Lower lobe of right lung (tissue), 2 donors: Measurements from ENCODE around the gene LPP. TPM values are rescaled to one million over a fixed set of nuclear protein-coding genes. Genes with fewer than 3 reads are reported as not detected.

Experiments used
- ATAC-seq, 2 donors: fragments of 200-7000 bp; cut with Tn5 transposase; one replicate each; pipeline ENCODE4 v1.9.1; 2020 to 2022; ENCODE audit warnings: mild to moderate bottlenecking in 2 of 2, moderate library complexity in 2 of 2
- DNase-seq: peaks from one replicate; pipeline ENCODE4 v3.0.0-alpha.2; 2020
- H3K27ac ChIP-seq: fragments of 200-600 bp; one replicate; pipeline ENCODE4 v1.8.0; 2022
- H3K27me3 ChIP-seq: fragments of 200-600 bp; one replicate; pipeline ENCODE4 v1.8.0; 2022; ENCODE audit warnings: low read depth
- H3K36me3 ChIP-seq: fragments of 200-600 bp; one replicate; pipeline ENCODE4 v1.8.0; 2022; ENCODE audit warnings: mild to moderate bottlenecking
- H3K4me1 ChIP-seq: fragments of 200-600 bp; one replicate; pipeline ENCODE4 v1.8.0; 2022
- H3K4me3 ChIP-seq: fragments of 200-600 bp; one replicate; pipeline ENCODE4 v1.8.0; 2022; ENCODE audit warnings: mild to moderate bottlenecking
- H3K9me3 ChIP-seq: fragments of 200-600 bp; one replicate; pipeline ENCODE4 v1.8.0; 2022
- CTCF ChIP-seq: fragments of 200-600 bp; IDR thresholded peaks from one replicate; pipeline ENCODE4 v1.8.0; 2022; ENCODE audit warnings: antibody characterized with exemption, mild to moderate bottlenecking
- intact Hi-C: fragments of 100-400 bp; cut with DNase I; formaldehyde crosslinking; loops from one replicate; pipeline ENCODE4 v1.11.0; 2022
- total RNA-seq: library from RNA; stranded (reverse); fragmentation: NEBNext Ultra II Directional; extraction: Animal tissue kit (Norgen Biotek cat#: 25700); gene quantifications from one replicate; pipeline ENCODE4 v1.2.1, GENCODE V29; 2021
- donor health status: DM: no; HTN: yes; CAD: no; lungs with severe emphysema.

Gene LPP
- total RNA-seq, 1 donor from 2014 or later = 180 TPM

- intact Hi-C loops = no loop called here
- H3K4me1 ChIP-seq = peaks cover 15% of the 10 kb centered on the region
- DNase-seq (no peak), ATAC-seq (no peak)
- H3K9me3 ChIP-seq = no peaks in the 10 kb centered on the region
- H3K36me3 ChIP-seq = peaks cover 27% of the 10 kb centered on the region
- H3K27ac ChIP-seq = no peak overlapping the region
- TF ChIP-seq CTCF = no peak
- no peaks in the 10 kb centered on the region for H3K27me3 ChIP-seq
- H3K4me3 ChIP-seq = no peak overlapping the region
Measured at GRCh38 chr3:188404701-188405100, 250.7 kb downstream of the LPP start.

- Histone ChIP-seq H3K4me3 (no peak overlapping the region), H3K9me3 (no peaks in the 10 kb centered on the region), H3K27ac (no peak overlapping the region), H3K4me1 (no peaks in the 10 kb centered on the region), H3K27me3 (no peaks in the 10 kb centered on the region), H3K36me3 (peaks cover 27% of the 10 kb centered on the region)
- no peak for TF ChIP-seq CTCF
- intact Hi-C loops = no loop called here
- DNase-seq (no peak), ATAC-seq (no peak)
Measured at GRCh38 chr3:188407158-188407880, 253.4 kb downstream of the LPP start.

GRCh38 chr3:188408831-188409230 is 254.9 kb downstream of the LPP start:
- Histone ChIP-seq H3K9me3 (no peaks in the 10 kb centered on the region), H3K27ac (no peak overlapping the region), H3K4me3 (no peak overlapping the region), H3K4me1 (no peaks in the 10 kb centered on the region), H3K36me3 (peaks cover 27% of the 10 kb centered on the region), H3K27me3 (no peaks in the 10 kb centered on the region)
- no peak for DNase-seq
- no peak for TF ChIP-seq CTCF
- intact Hi-C loops = no loop called here
- ATAC-seq = no peak

GRCh38 chr3:188411750-188412149 is 257.8 kb downstream of the LPP start:
- no peaks in the 10 kb centered on the region for H3K9me3 ChIP-seq
- DNase-seq (no peak), ATAC-seq (no peak)
- no peak overlapping the region for H3K4me3 ChIP-seq
- no peaks in the 10 kb centered on the region for H3K4me1 ChIP-seq
- intact Hi-C loops = no loop called here
- peaks cover 18% of the 10 kb centered on the region for H3K36me3 ChIP-seq
- no peaks in the 10 kb centered on the region for H3K27me3 ChIP-seq
- TF ChIP-seq CTCF = no peak
- no peak overlapping the region for H3K27ac ChIP-seq

GRCh38 chr3:188415196-188415595 is 261.2 kb downstream of the LPP start:
- no peak for TF ChIP-seq CTCF
- intact Hi-C loops = no loop called here

More at GRCh38 chr3:188415196-188415595, 261.2 kb downstream of the LPP start:
- DNase-seq = no peak
- Histone ChIP-seq H3K4me3 (no peak overlapping the region), H3K27me3 (no peaks in the 10 kb centered on the region), H3K4me1 (no peaks in the 10 kb centered on the region), H3K27ac (no peak overlapping the region), H3K9me3 (no peaks in the 10 kb centered on the region), H3K36me3 (no peaks in the 10 kb centered on the region)
- ATAC-seq = no peak
